A549 treated with dexamethasone at 1 μM for 4 hours (cell line): ENCODE results near the gene PPP2R5E. TPM values are rescaled to one million over a fixed set of nuclear protein-coding genes. Genes with fewer than 3 reads are reported as not detected.

Source experiments
- total RNA-seq: library from RNA; stranded (reverse); fragments of 200-300 nt; extraction: Qiagen RNA extraction; gene quantifications from 5 replicates; pipeline ENCODE4 v1.2.3, GENCODE V29; 2022

Gene PPP2R5E
- 21.1 to 29.8 TPM (median 27.9 TPM) in 5 replicates for total RNA-seq

DNA sequence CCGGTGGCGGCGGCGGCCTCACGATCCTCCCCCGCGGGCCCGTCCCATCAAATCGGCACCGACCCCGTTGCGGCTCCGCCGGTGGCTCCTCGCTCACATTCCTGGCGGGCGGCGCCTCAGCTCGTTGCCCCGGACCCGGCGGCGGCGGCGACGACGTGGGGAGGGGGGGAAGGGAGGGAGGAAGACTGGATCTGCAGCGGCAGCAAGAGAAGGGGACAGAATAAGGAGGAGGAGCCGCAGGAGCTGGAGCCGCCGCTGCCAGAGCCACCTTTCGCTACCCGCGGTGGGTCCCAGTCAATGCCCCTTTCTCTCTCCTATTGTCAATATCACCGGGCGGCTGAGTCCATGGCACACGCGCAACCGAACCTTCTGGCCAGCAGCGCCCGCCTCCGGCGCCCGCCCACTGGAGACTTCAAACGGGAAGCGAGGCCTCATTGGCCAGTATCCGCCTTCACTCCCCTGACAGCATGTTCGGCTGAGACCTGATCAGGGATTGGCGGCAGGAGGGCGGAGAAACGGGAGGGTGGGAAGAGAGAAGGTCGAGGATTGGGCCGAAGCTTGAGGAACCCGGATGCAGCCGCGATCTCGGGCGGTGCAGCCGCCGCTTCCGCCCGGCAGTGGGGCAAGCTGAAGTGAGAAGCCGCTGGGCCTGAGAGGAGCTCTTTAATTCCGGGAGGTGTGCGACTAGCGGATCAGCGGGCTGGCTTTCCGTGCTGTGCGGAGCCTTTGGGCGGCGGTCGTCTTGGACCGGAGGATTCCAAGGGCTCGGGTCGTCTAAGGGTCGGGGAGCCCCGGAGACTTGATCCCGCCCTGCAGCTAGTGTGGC, at the start of gene PPP2R5E:
PPP2R5E (minus strand) TSS at position 378 of the 826 bp plus-strand sequence. CDS start 3,692 bp downstream, outside the sequence.

Other genes with a start within 250 kb of the PPP2R5E start
- not detected in 5 replicates for gene GPHB5, start 224.4 kb downstream of the PPP2R5E start, total RNA-seq
- 7.4 to 9.5 TPM (median 8.9 TPM) in 5 replicates for gene WDR89, start 98.5 kb upstream of the PPP2R5E start, total RNA-seq
- gene SGPP1, start 184.7 kb upstream of the PPP2R5E start, total RNA-seq, result 11.4 to 16.4 TPM (median 12.4 TPM) in 5 replicates